Hematopoietic multipotent progenitor cell treated with erythropoietin and hydrocortisone succinate and interleukin-3 and kit ligand, for 15 days (in vitro differentiated cells): ENCODE results near the gene GNPDA1.
"Not testable (repeated sequence)": the region's sequence is repeated elsewhere in the genome, so short reads cannot be mapped to it uniquely, and the experiment has no call there.

ENCODE experiments used
- DNase-seq: peaks from one replicate; pipeline ENCODE4 v3.0.0-alpha.2; 2015; ENCODE audit warnings: low spot score

The GNPDA1 gene

DNA sequence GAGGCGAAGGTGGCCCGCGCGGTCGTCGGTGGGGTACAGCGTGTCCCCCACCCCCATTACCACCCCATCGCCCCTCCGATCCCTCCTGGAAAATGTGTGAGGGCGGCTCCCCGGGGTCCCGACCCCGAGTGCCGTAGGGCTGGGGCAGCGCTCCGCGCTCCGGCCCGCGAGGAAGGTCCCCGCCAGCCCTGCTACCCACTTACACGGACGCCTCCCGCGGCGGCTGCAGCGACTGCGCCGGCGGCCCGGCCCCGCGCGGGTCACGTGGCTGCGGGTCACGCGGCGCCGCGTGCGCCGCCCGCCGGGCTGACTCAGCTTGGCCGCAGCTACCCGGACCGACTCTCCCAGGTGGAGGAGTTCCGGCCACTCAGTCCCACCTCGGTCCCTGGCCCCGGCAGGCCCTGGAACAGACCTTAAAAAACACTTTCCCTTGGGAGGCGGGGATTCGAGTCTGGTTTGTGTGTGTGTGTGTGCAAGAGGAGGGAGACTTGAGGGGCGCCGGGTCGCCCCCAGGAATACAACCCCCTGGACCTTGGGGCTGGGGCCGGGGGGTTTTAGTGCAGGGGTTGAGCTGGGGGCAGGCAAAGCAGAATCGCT is at the start of gene GNPDA1:
GNPDA1 (minus strand) TSS at position 236 of the 597 bp plus-strand sequence. CDS start 992 bp downstream, outside the sequence.
- peak; percentile 84 for DNase-seq

DNA sequence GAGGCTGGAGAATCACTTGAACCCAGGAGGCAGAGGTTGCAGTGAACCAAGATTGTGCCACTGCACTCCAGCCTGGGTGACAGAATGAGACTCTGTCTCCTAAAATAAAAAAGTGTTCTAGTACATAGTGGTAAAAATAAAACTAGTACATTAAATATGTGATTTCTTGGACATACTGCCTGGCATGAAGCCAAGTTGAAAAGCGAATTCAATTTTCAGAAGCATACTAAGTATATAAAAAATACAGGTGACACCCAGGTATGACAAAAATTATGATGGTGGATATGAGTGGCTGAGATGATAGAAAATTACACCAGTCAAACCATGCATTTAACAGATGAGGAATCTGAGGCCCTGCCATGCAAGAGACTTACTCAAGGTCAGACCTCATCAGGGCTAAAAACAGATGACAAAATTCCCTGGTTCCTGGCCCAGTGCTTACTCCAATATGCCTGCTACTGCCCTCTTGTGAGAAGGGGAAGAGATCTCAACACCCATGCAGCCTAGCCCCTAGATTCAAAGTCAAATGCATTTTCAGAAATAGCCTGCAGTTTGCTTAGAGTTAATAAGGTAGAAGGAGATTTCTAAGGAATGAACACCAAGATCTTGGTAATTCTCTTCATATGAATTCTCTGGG is 46.6 kb upstream of the GNPDA1 start:
- DNase-seq: no peak

DNA sequence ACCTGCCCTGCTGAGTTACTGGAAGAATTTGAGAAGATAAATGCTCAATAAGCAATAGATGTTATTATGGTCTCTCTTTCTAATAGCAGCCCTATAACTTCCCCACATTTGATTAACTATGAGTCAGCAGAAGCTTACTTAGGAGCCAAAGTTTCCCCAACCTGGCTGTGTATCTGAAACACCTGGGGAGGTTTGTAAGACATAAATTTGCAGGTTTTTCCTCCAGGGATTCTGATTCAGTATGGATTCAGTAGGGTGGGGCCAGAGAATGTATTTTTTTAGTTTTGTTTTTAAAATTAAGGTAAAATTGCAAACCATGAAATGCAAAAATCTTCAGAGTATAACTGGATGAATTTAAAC is 44.9 kb upstream of the GNPDA1 start:
- no peak for DNase-seq

DNA sequence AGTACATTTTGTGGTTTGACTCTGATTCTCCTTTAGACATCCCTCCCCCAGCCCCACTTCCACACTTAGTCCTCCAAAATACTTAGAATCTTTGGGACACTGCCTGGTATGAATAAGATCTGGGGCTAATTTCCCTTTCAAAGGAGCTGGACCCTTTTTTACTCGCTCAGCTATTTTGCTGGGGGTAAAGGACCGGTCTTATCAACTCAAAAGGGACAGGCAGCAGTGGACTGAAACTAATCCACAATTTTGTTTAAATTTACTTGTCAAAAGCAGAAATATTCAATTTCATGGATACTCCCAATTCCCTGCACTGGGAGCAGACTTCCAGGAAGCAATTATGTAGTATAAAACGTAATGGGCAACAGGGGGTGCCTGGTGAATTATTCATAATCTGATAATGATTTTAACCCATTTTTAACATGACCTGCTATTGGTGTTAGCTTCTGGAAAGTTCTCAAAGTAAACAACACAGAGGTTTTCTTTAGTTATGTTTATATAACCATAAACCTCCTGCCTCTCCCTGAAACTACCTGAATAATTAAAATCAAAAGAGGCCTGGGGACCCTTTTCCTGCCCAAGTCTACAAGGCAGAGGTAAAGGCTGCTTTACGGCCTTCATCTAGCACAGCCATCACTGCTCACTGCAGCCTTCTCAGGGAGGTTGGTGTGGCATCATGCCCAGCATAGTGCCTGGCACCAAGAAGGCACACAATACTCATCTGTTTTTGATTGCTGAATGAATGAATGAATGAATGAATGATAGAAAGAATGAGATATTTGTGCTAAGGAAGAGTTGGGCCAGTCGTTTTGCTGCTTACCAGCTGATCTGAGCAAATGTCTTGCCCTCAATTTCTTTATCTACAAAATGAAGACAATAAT is 44.2 kb upstream of the GNPDA1 start:
- no peak for DNase-seq

DNA sequence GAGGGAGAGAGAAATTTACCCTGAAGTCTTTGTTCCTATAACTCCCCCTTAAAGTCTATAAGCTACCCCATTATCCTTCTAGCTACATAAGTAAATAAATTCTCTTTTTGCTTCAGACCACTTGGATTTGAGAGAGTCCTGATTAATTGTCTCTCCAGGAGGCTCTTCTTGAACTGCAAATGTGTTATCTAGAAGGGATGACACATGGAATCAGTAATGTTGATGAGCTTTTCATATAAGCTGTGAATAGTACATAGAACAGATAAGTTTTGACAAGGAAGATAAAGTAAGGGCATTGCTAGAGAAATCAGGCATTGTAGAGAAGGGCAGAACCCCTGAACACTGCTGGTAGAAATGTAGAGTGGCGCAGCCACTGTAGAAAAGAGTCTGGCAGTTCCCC is 42.5 kb upstream of the GNPDA1 start:
- no peak for DNase-seq

DNA sequence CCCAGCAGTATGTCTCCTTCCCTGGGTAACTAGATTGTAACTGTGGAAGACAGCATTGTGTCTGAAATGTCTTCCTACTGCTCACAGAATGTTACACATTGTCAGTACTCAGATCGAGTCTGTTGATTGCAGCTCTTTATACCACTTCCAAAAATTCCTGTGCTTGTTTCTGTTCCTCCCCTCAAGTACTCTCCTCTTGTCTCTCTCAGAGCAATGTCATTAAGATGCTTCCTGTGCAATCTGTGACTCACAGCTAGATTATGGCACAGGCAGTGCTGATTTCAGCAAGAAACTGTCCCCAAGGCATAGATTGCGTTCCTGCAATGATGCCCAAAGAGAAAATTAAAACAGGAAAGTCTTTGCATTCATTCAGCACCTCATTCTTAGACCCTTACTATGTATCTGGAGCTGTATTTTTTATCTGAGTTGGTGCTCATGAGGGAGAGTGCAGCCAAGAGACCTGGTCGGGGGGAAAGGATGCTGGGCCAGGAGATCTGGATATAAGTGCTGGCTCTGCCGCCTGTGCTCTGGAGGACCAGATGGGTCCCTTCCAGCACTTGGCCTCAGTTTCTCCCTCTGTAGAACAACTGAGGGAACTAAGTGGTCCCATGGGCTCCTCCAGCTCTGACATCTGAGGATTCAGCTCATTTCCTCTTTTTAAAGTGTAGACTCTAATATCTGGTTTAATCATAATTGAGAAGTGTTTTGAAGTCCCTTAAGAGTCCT is 40.8 kb upstream of the GNPDA1 start:
- no peak for DNase-seq

DNA sequence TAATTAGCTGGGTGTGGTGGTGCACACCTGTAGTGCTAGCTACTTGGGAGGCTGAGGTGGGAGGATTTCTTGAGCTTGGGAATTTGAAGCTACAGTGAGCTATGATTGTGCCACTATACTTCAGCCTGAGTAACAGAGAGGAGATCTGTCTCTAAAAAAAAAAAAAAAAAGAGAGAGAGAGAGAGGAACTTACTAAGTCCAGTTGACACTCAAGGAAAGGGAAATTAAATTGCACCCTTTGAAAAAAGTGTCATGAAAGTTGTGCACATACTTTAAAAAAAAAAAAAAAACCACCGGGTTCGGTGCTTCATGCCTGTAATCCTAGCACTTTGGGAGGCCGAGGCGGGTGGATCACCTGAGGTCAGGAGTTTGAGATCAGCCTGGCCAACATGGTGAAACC is 39.2 kb upstream of the GNPDA1 start:
- DNase-seq: not testable (repeated sequence)

DNA sequence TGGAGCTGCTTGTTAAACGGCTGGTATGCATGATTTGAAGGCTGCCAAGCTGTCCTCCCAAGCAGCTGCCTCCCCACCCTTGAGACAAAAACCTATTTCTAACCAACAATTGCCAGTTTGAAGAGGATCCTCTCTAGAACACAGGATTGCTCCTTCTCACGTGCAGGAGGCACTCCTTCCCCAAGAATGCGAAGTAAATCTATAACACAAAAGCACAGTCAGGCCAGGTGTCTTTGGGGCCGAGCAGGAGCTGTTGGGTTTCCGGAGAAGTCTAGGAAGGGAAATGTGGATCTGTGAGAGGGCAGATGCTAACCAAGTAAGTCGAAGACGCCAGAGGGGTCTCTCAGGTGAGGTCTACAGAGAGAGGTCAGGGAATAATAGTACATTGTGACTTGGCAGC is 35.4 kb upstream of the GNPDA1 start:
- DNase-seq: no peak

DNA sequence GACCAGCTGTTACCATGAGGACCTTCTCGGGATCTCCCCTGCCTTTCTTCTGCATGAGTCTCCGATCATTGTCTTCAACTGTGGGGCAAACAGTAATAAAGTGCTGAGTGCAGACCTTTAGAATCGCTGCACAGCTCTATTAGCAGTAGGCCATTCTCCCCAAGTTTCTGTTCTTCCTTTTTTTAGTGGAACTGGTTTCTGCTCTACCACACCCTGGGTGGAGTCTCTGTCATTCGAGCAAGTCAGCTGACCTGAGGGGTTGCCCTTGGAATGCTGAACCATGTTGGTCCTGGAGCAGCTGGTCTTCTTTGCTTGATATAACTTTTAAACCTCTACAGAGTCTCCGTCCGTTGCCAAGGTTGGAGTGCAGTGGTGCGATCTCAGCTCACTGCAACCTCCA is 33.4 kb upstream of the GNPDA1 start:
- no peak for DNase-seq

DNA sequence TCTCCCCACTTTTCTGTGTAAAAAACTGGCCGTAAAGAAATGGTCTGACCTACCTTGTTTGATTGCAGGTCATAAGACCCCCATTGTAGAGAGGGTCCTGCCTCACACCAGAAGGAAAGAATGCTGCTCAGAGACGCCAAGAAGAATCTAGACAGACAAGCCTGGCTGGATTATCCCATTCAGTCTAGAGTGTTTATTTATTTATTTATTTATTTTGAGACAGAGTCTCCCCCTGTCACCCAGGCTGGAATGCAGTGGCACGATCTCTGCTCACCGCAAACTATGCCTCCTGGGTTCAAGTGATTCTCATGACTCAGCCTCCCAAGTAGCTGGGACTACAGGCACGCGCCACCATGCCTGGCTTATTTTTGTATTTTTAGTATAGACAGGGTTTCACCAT is 28.1 kb upstream of the GNPDA1 start:
- DNase-seq: not testable (repeated sequence)

DNA sequence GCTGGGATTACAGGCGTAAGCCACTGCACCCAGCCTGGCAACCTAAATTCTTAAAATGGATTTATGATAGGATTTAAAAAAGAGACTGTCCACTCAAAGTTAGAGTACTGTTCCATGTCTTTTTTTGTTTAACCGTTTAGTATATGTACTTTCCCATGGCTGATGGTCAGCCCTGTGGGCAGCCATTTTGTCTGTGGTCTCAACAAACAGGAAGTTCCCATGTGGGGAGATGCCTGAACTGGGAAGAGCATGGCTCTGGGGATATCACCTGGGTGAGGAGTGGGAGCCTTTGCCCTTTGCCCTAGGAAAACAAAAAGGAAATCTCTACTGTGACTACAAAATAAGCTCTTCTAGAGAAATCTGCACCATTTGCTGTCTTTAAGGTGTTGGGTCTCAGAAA is 27.5 kb upstream of the GNPDA1 start:
- DNase-seq: no peak

DNA sequence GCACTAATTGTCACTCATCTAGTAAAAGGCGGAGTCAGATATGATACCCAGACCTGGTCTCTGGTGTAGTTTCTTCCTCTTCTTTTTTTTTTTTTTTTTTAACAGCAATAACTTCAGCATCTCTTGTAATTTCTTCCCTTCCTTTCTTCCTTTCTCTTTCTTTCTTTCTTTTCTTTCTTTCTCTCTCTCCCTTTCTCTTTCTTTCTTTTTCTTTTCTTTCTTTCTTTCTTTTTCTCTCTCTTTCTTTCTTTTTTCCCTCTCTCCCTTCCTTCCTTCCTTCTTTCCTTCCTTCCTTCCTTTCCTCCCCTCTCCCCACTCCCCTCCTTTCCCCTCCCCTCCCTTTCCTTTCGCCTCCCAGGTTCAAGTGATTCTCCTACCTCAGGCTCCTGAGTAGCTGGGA is 25.9 kb upstream of the GNPDA1 start:
- no peak for DNase-seq

DNA sequence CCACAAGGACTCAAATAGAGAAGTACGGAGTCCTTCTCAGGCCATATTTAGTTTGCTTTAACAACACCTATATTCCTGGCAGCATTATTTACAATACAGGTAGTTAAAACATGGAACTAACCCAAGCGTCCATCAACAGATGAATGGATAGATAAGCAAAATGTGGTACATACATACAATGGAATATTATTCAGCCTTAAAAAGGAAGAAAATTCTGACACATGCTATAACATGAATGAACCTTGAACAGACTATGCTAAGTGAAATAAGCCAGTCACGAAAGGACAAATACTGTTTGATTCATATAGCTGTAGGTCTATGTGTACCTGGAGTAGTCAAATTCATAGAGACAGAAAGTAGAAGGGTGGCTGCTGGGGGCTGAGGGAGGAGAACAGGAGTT is 24.8 kb upstream of the GNPDA1 start:
- not testable (repeated sequence) for DNase-seq

DNA sequence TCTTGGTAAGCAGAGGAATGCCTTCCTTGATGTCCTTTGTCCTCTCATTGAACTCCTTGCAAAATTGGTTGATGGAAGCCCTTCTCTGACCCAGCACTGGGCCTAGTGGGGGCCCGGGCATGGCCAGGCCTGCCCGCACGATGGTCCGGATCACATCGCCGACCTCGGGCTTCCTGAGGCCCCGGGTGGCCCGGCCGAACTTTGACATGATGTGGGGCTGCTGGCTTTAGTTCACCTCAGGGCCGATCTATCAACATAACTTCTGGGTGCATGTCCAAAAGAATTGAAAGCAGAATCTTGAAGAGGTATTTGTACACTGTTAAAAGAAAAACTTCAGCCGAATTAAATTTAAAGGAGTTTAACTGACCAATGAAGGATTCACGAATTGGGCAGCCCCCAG is 24.1 kb upstream of the GNPDA1 start:
- no peak for DNase-seq

DNA sequence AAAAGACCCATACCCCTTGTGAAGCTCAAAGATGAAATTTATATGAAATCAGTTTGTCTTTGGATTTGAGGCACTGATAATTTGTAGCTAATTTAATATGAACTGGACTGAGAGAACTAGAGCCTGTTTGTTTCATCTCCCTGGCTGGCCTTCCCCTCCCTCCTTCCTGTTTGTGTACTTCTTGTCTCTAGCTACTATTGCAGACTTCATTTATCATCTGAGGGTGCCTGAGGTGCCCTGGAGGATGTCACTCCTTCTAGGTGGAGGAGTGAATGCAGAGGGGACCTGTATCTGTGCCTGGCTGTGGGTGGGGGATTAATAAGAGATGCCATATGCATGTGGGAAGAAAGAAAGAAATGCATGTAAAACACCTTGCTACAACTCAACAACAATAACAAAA is 22.2 kb upstream of the GNPDA1 start:
- no peak for DNase-seq

DNA sequence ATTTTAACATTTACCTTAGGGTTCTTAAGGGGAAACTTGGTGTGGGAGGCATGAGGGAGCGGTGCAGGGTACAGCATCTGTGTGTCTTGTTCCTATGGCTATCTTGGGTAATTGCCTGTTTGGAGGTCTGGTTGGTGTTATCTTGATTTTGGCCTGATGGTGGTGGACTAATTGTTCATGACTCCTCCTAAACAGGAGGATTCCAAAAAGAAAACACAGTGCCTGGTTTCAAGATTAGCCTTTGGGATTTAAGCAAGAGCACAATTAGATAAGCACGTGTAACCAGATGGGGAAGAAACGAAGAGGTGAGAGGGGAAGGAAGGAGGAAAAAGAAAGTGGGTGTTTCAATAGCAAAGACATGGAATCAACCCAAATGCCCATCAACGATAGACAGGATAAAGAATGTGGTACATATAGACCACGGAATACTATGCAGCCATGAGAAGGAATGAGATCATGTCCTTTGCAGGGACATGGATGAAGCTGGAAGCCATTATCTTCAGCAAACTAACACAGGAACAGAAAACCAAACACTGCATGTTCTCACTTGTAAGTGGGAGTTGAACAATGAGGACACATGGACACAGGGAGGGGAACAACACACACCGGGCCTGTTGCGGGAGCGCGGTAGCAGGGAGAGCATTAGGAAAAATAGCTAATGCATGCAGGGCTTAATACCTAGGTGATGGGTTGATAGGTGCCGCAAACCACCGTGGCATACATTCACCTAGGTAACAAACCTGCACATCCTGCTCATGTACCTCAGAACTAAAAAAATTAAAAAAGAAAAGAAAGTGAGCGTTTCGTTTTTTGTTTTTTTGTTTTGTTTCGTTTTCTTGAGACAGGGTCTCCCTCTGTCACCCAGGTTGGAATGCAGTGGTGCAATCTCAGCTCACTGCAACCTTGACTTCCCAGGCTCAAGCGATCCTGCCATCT is 21.1 kb upstream of the GNPDA1 start:
- not testable (repeated sequence) for DNase-seq

DNA sequence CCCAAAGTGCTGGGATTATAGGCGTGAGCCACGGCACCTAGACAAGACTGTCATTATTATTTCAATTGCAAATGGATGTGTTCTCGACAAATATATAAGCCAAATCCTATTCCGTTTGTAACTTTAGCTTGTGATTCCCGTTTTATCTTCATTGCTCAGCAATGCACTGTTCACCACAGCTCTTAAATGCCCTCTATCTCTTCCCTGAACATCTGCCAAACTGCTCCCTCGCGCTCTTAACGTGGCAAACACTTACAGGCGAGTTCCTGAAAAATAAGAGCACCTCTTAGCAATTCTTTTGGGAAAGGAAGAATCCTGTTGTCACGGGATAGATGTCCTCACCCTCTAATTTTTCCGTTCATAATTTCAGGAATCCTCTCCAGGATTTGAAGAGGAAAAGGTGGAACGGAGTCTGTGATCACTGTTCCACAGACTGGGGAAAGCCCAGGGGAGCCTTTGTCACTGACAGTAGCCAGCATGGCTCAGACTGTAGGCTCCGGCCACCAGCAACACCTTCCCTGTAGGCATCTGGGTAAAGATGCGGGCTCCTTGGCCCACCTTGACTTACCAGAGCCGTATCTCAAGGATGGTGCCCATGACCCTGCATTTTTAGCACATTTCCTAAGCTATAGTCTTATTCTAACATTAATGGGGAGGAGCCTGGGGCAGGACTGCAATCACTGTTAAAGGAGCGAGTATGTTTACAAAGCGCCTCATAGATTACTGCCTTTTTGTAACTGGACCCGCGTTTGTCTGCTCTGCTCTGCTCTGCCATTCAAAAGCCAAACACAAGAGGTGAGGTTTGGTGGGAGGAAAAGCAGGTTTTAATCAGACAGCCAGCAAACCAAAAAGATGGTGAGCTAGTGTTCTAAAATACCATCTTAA is 20.2 kb upstream of the GNPDA1 start:
- DNase-seq: no peak

DNA sequence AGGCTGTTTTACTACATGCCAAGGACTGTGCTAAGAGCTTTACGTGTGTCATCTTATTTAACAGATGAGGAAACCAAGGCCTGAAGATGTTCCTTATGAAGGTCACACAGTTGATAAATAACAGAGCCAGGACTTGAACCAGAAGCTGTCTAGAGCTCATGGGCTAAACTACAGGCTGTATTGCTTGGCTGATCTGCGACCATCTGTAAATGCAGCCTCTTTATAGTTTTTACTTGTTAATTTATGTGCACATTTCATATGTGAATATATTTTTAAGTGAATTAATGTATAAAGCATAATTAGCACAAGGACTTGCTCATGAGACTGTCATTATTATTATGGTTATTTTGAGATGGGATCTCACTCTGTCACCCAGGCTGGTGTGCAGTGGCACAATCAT is 19.3 kb upstream of the GNPDA1 start:
- no peak for DNase-seq

DNA sequence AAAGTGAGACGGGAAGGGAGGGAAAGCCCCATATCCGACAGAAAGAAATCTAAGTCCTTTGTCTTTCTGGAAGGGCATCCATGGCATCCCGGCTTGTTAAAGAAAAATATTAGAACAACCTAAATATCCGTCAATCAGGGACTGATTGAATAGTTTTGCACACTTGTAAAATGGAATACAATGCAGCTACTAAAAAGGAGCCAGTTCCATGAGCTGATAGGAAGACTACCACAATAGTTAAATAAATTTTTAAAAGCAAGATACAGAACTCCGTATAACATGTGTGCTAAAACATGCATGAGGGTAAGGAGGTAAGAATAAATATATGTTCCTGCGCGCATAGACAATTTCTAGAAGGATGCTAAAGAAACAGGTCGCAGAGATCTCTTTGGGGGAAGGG is 12.8 kb upstream of the GNPDA1 start:
- no peak for DNase-seq

DNA sequence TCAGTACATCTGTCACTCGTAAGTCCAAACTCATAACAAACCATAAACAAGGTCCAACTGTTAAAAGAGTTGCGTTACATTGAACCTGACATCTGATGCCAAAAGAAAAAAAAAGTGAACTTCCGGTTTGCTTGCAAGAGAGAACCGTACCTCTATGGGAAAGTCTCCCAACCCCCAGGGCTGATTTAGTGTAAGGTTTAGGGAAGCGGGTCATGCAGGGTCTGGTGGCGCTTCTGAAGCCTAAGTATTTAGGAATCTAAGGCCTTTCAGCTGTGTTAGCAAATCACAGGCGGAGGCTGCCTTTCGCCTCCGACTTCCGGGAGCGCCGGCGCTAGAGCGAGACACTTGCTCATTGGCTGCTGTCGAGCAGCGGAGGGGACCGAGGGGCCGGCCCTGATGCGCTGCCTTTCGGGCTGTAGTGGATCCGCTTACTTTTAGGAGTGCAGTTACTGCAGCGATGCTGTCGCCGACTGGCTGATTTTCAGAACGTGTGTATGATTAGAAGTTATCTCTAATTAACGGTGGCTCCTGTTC is 12.0 kb upstream of the GNPDA1 start:
- peak; percentile 76 for DNase-seq
